GM12878 (cell line): ENCODE data around the gene MYOZ2. TPM values are rescaled to one million over a fixed set of nuclear protein-coding genes. Genes with fewer than 3 reads are reported as not detected.

Source experiments
- ATAC-seq: fragments of 200-7000 bp; cut with Tn5 transposase; 3 replicates; pipeline ENCODE4 v1.9.1; 2020; ENCODE audit warnings: mild to moderate bottlenecking, moderate library complexity
- BruUV-seq: library from RNA; stranded (reverse); fragments of 400-500 nt; replicated peaks from 2 replicates; lab custom pipeline; 2021; lab: Mats Ljungman, UMichigan
- CTCF ChIA-PET: fragments of 300-600 bp; sonication (Branson Sonifier 250); formaldehyde crosslinking; extraction: SDS; loops from one replicate; lab custom pipeline; 2021; ENCODE audit warnings: inconsistent platforms; lab: Yijun Ruan, JAX
- POLR2A ChIA-PET: fragments of 350-600 bp; formaldehyde crosslinking; extraction: SDS; loops from one replicate; lab custom pipeline; 2021; ENCODE audit warnings: inconsistent platforms; lab: Charles Lee
- RAD21 ChIA-PET: fragments of 300-600 bp; sonication (Branson Sonifier 250); formaldehyde crosslinking; loops from one replicate; lab custom pipeline; 2023; ENCODE audit warnings: antibody characterized with exemption; ENCODE audit not compliant: unreplicated experiment; lab: Charles Lee
- SMC1A ChIA-PET: fragments of 300-600 bp; sonication (Branson Sonifier 250); formaldehyde crosslinking; loops from one replicate; lab custom pipeline; 2023; ENCODE audit not compliant: unreplicated experiment, uncharacterized antibody; lab: Charles Lee
- DNase-seq: peaks from one replicate; pipeline ENCODE4 v3.0.0-alpha.2; 2011; ENCODE audit warnings: low read depth, low spot score
- FAIRE-seq: peaks from 3 replicates; lab custom pipeline; 2011; peaks lifted over from hg19 to GRCh38; lab: Jason Lieb, UNC
- H2AFZ ChIP-seq: 2 replicates; pipeline ENCODE4 v1.6.0; 2011; ENCODE audit warnings: low read depth, low read length, control low read depth; ENCODE audit not compliant: control insufficient read depth
- H3K27ac ChIP-seq: 2 replicates; pipeline ENCODE4 v1.5.1; 2011; ENCODE audit warnings: control low read depth; ENCODE audit not compliant: control insufficient read depth, insufficient read depth
- H3K27me3 ChIP-seq, 2 experiments: replicated peaks in 1 of 2; 2 replicates each; pipeline versions ENCODE4 v1.6.0 to v1.6.1; 2011; ENCODE audit warnings: low read length in 1 of 2; ENCODE audit not compliant: control insufficient read depth in 2 of 2, insufficient read depth in 2 of 2
- H3K36me3 ChIP-seq, 2 experiments: 2 replicates each; pipeline ENCODE4 v1.5.1; 2011; ENCODE audit warnings: low read length in 1 of 2; ENCODE audit not compliant: control insufficient read depth in 2 of 2, insufficient read depth in 2 of 2
- H3K4me1 ChIP-seq: 2 replicates; pipeline ENCODE4 v1.6.1; 2011; ENCODE audit warnings: mild to moderate bottlenecking, low read length, moderate library complexity, mixed read lengths; ENCODE audit not compliant: control insufficient read depth, insufficient read depth
- H3K4me2 ChIP-seq: 2 replicates; pipeline ENCODE4 v1.6.0; 2011; ENCODE audit warnings: control low read depth; ENCODE audit not compliant: control insufficient read depth, insufficient read depth
- H3K4me3 ChIP-seq: fragments of 200-600 bp; sonication (generic); 2 replicates; pipeline ENCODE4 v1.5.1; 2016
- H3K79me2 ChIP-seq: 2 replicates; pipeline ENCODE4 v1.6.0; 2011; ENCODE audit warnings: low read length; ENCODE audit not compliant: control insufficient read depth, insufficient read depth
- H3K9ac ChIP-seq: 2 replicates; pipeline ENCODE4 v1.8.0; 2011; ENCODE audit warnings: low read length, control low read depth, mixed read lengths; ENCODE audit not compliant: control insufficient read depth, insufficient read depth
- H3K9me3 ChIP-seq: replicated peaks from 3 replicates; pipeline ENCODE4 v1.5.1; 2011; ENCODE audit warnings: mild to moderate bottlenecking, low read length; ENCODE audit not compliant: control insufficient read depth, insufficient read depth
- H4K20me1 ChIP-seq: 2 replicates; pipeline ENCODE4 v1.6.0; 2011; ENCODE audit not compliant: control insufficient read depth, insufficient read depth
- CBX5 ChIP-seq: sonication (generic); IDR thresholded peaks from 2 replicates; pipeline ENCODE4 v1.6.1; 2016; ENCODE audit warnings: low read depth, moderate library complexity, mild to moderate bottlenecking, inconsistent platforms
- KDM1A ChIP-seq: fragments of 200-600 bp; sonication (generic); IDR thresholded peaks from 2 replicates; pipeline ENCODE4 v1.6.1; 2016; ENCODE audit warnings: borderline replicate concordance
- NFYA ChIP-seq: IDR thresholded peaks from 2 replicates; pipeline ENCODE4 v1.6.1; 2011; ENCODE audit warnings: low read depth, mild to moderate bottlenecking, low read length, improper control_type of control experiment, borderline replicate concordance
- WGBS: methylation state at CpG from one replicate; pipeline ENCODE4 v1.1.6; 2016; ENCODE audit warnings: low lambda C conversion rate; ENCODE audit not compliant: insufficient replicate concordance, insufficient coverage; ENCODE audit errors: missing lambda C conversion rate; 5-methylcytosine and 5-hydroxymethylcytosine counted together
- in situ Hi-C: fragments of 300-500 bp; cut with MboI; formaldehyde crosslinking; loops from 9 replicates; pipeline ENCODE4 v1.14.3; 2018; ENCODE audit warnings: mixed read lengths
- intact Hi-C: fragments of 100-400 bp; cut with micrococcal nuclease; formaldehyde crosslinking; loops from one replicate; pipeline ENCODE4 v1.14.2; 2022; ENCODE audit not compliant: unreplicated experiment
- polyA plus RNA-seq, 11 experiments: library from polyadenylated mRNA; depleted of rRNA in 4 of 11; unstranded in 6 of 11; stranded (reverse) in 5 of 11; fragments of >200 nt; fragmentation: Nextera tagmentation in 4 of 11; fragmentation: Illumina TruSeq in 1 of 11; extraction: Ambion mirVana in 4 of 11; extraction: Trizol in 1 of 11; gene quantifications; 1 replicate in 1 of 11; 2 replicates in 10 of 11; pipeline versions ENCODE4 v1.2.1 to v1.2.3, GENCODE V29; 2011 to 2016; ENCODE audit warnings: inconsistent platforms in 2 of 11, missing spikeins in 2 of 11, low read depth in 1 of 11
- total RNA-seq, 4 experiments: library from RNA; depleted of rRNA in 3 of 4; stranded (reverse); fragments of >200 nt in 3 of 4; fragmentation: Illumina TruSeq in 1 of 4; extraction: Trizol in 1 of 4; gene quantifications; 2 replicates each; pipeline versions ENCODE4 v1.2.1 to v1.2.3, GENCODE V29; 2013 to 2021
- TF ChIP-seq, protein P1 (sequence below): IDR thresholded peaks from 2 replicates; pipeline ENCODE4 v1.6.1; 2012; ENCODE audit warnings: low read depth, low read length, improper control_type of control experiment

Gene MYOZ2
- total and polyA plus RNA-seq, 10 of the 15 experiments (the other 5 are each of a cell fraction or from before 2014, with no cell fraction given) = not detected

GRCh38 chr4:119189638-119190037 is 54.0 kb downstream of the MYOZ2 start:
- H4K20me1 ChIP-seq = no peaks in the 10 kb centered on the region
- ATAC-seq (no peak), DNase-seq (no peak)
- no peaks in the 10 kb centered on the region for H3K79me2 ChIP-seq
- H3K9ac ChIP-seq = no peak overlapping the region
- H3K36me3 ChIP-seq = no peaks in the 10 kb centered on the region
- ChIA-PET RAD21 (no interaction called here), POLR2A (no interaction called here), CTCF (no interaction called here)
- no peaks in the 10 kb centered on the region for H3K9me3 ChIP-seq
- in situ Hi-C loops = no loop called here
- WGBS = 0% methylated on average over 1 of the region's 1 CpG
- H3K4me1 ChIP-seq = no peaks in the 10 kb centered on the region
- intact Hi-C loops = no loop called here
- no peak overlapping the region for H3K4me2 ChIP-seq
- no TSS peak for BruUV-seq
- no peak overlapping the region for H3K4me3 ChIP-seq
- TF ChIP-seq CBX5 = no peak
- TF ChIP-seq, all 136 proteins: peak for 0
- Histone ChIP-seq H3K27ac (no peak overlapping the region), H2AFZ (no peak overlapping the region), H3K27me3 (no peaks in the 10 kb centered on the region)
- SMC1A ChIA-PET = no interaction called here
- no peak for FAIRE-seq

GRCh38 chr4:119190354-119190753 is 54.7 kb downstream of the MYOZ2 start:
- Histone ChIP-seq H2AFZ (no peak overlapping the region), H3K27me3 (no peaks in the 10 kb centered on the region; a peak in 1 of 4 replicates), H3K9me3 (no peaks in the 10 kb centered on the region), H3K9ac (no peak overlapping the region), H3K4me1 (no peaks in the 10 kb centered on the region), H3K4me3 (no peak overlapping the region), H3K4me2 (no peak overlapping the region), H3K79me2 (no peaks in the 10 kb centered on the region), H4K20me1 (no peaks in the 10 kb centered on the region), H3K27ac (no peak overlapping the region), H3K36me3 (no peaks in the 10 kb centered on the region)
- ChIA-PET SMC1A (interaction anchor here (0.7 kb wide), 1 partner anchor 10 kb away, joined by 3 read pairs; no protein-coding TSS in a partner anchor), RAD21 (no interaction called here), CTCF (interaction anchor here (0.6 kb wide), 2 partner anchors 432 to 438 kb away, joined by 3 read pairs; no protein-coding TSS in a partner anchor), POLR2A (no interaction called here)
- TF ChIP-seq NFYA (no peak), KDM1A (no peak)
- TF ChIP-seq, protein P1, sequence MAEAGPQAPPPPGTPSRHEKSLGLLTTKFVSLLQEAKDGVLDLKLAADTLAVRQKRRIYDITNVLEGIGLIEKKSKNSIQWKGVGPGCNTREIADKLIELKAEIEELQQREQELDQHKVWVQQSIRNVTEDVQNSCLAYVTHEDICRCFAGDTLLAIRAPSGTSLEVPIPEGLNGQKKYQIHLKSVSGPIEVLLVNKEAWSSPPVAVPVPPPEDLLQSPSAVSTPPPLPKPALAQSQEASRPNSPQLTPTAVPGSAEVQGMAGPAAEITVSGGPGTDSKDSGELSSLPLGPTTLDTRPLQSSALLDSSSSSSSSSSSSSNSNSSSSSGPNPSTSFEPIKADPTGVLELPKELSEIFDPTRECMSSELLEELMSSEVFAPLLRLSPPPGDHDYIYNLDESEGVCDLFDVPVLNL = no peak
- DNase-seq (no peak), ATAC-seq (no peak), FAIRE-seq (no peak)
- 21% methylated on average over 2 of the region's 2 CpGs for WGBS
- intact Hi-C loops (no loop called here), in situ Hi-C loops (no loop called here)
- no TSS peak for BruUV-seq
